ENCODE results near the gene IVL.

IVL gene

DNA sequence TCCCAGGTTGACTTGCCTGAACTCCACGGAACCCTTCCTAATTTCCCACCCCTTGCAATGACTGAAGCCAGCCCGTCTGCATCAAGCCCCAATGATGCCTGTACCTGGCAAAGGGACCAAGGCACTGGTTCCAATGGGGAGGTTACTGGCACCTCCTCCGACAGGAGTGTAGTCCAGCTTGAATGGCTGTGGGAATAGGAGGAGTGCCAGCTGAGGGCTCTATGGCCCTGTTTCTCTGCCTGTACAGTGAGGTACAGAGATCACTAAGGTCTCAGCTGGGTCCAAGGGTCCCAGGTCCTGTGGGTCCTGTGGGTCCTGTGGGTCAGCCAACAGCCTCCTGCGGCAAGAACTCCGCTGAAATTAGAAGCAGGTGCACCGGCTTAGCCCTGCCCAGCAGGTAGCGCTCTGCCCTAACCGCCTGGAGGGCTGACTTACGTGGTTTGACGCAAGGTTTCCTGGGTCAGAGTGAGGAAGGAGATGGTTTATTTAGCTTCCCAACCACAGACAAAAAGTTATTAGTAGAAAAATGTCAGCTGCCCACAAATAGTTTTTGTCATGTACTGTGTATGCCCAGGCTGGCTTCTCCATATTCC lies 52.2 kb downstream of the IVL start:
- Histone ChIP-seq H3K36me3 (replicated peaks; ENCODE audit: low read depth, low read length) (no peaks in the 10 kb centered on the region), H3K9ac (ENCODE audit: low read length) (no peak overlapping the region), H3K27me3 (ENCODE audit: low read depth, low read length) (peaks cover 45% of the 10 kb centered on the region), H3K79me2 (ENCODE audit: low read length) (no peaks in the 10 kb centered on the region), H3K4me3 (ENCODE audit: low read length) (no peak overlapping the region), H3K27ac (ENCODE audit: low read length) (no peak overlapping the region), H2AFZ (ENCODE audit: low read depth, low read length) (peak overlapping the region; percentile 45; the same call in 1 of the 2 replicates), H3K9me3 (ENCODE audit: insufficient read depth, low read length) (no peaks in the 10 kb centered on the region), H4K20me1 (ENCODE audit: insufficient read depth, low read length) (no peaks in the 10 kb centered on the region), H3K4me1 (ENCODE audit: low read length) (peaks cover 7% of the 10 kb centered on the region), H3K4me2 (ENCODE audit: low read length) (peak overlapping the region; percentile 37)
- TF ChIP-seq CTCF (IDR thresholded peaks at IDR 0.05; ENCODE audit: low read depth, low read length) (peak; percentile 83), EZH2phosphoT487 (IDR thresholded peaks at IDR 0.05; ENCODE audit: low read depth) (no peak)

Data from OCI-LY3 (cell line).